ENCODE data around the gene ITIH5. TPM values are rescaled to one million over a fixed set of nuclear protein-coding genes. Genes with fewer than 3 reads are reported as not detected.

The ITIH5 gene
- total RNA-seq, 1 donor from 2014 or later, result 19.4 TPM

GRCh38 chr10:7565871-7566270 lies 100.9 kb downstream of the ITIH5 start:
- peaks cover 0 to 17% of the 10 kb centered on the region in 2 donors for H3K4me1 ChIP-seq
- no peak for DNase-seq (ENCODE audit: low spot score in 2 of 2)
- H3K36me3 ChIP-seq, result no peaks in the 10 kb centered on the region
- no peaks in the 10 kb centered on the region for H3K9me3 ChIP-seq
- no peak overlapping the region for H3K27ac ChIP-seq
- intact Hi-C loops (cut with DNase I), result no loop called here
- H3K27me3 ChIP-seq, result no peaks in the 10 kb centered on the region
- no peak for TF ChIP-seq CTCF (IDR thresholded peaks at IDR 0.05)
- no peak overlapping the region for H3K4me3 ChIP-seq

DNA sequence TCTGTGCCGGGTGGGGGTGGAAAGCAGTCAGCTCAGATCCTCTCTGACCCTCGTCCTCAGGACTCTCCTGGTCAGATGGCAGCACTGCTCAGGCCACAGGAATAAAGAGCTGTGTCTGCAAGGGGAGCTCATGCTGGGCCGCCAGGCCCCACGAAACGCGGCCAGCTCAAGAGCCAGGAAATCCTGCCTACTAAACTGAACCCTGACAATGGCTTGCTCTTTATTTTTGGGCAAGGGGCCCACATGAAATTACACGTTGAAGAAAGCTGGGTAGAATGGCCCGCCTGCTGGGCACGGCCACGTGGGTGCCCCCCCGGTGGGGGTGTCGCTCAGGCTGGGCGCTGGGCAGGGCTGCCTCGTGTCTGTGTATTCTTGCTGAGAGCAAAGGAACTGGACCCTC lies 103.0 kb downstream of the ITIH5 start:
- DNase-seq (ENCODE audit: low spot score in 2 of 2), result no peak
- Histone ChIP-seq H3K9me3 (no peaks in the 10 kb centered on the region), H3K27ac (no peak overlapping the region), H3K4me3 (no peak overlapping the region), H3K4me1 (peaks cover 0 to 27% of the 10 kb centered on the region in 2 donors), H3K27me3 (no peaks in the 10 kb centered on the region), H3K36me3 (no peaks in the 10 kb centered on the region)
- TF ChIP-seq CTCF (IDR thresholded peaks at IDR 0.05), result no peak
- intact Hi-C loops (cut with DNase I), result no loop called here

DNA sequence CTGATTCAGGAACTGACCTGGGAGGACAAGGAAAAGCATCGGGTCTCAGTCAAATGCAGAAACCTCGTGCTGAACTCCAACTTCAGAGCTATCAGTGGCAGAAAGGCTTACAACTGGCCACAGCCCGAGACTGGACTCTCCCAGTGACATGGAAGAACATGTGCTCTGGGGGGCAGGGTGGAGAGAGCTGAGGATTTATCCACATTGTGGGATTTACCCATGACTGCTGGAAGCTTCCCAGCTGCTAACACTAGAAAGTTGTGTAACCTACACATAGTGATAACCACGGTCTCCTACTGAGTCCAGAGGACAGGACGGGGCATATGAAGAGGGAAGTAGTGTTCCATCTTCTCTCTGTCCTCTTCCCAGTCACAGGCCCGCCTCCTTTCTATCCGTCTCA lies 103.4 kb downstream of the ITIH5 start:
- Histone ChIP-seq H3K4me3 (no peak overlapping the region), H3K4me1 (peaks cover 0 to 31% of the 10 kb centered on the region in 2 donors), H3K36me3 (no peaks in the 10 kb centered on the region), H3K9me3 (no peaks in the 10 kb centered on the region), H3K27ac (no peak overlapping the region), H3K27me3 (no peaks in the 10 kb centered on the region)
- intact Hi-C loops (cut with DNase I), result no loop called here
- TF ChIP-seq CTCF (IDR thresholded peaks at IDR 0.05), result no peak
- DNase-seq (ENCODE audit: low spot score in 2 of 2), result no peak

DNA sequence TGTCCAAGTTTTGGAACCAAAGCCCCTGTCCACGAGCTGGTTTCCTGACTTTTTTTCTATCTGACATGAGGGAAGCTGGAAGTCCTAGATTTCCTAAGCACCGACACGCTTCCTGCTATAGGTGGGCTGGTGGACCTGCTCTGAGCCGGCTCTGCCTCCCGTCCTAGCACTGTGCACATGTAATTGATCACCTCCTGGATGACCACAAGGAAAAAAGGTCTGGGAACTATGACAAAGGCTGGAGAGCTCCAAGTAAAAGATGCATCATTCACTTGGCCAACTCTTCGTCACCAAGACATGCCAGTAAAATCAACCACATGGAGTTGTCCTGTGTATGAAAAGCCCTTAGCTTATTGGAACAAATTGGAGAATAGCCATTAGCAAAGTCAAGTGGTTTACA lies 104.8 kb downstream of the ITIH5 start:
- H3K36me3 ChIP-seq, result no peaks in the 10 kb centered on the region
- no peaks in the 10 kb centered on the region for H3K27me3 ChIP-seq
- H3K4me3 ChIP-seq, result no peak overlapping the region
- peaks cover 0 to 37% of the 10 kb centered on the region in 2 donors for H3K4me1 ChIP-seq
- H3K9me3 ChIP-seq, result no peaks in the 10 kb centered on the region
- DNase-seq (ENCODE audit: low spot score in 2 of 2), result no peak
- intact Hi-C loops (cut with DNase I), result no loop called here
- peak overlapping the region in 1 of 2 donors; percentile 56 for H3K27ac ChIP-seq
- TF ChIP-seq CTCF (IDR thresholded peaks at IDR 0.05), result no peak

- Histone ChIP-seq H3K36me3 (no peaks in the 10 kb centered on the region), H3K9me3 (no peaks in the 10 kb centered on the region), H3K4me3 (peak overlapping the region in 1 of 2 donors; percentile 51), H3K4me1 (peaks cover 0 to 38% of the 10 kb centered on the region in 2 donors), H3K27ac (peak overlapping the region; percentile 27 to 56), H3K27me3 (no peaks in the 10 kb centered on the region)
- peak in 1 of 2 donors; percentile 79 for DNase-seq (ENCODE audit: low spot score in 2 of 2)
- intact Hi-C loops (cut with DNase I), result no loop called here
- no peak for TF ChIP-seq CTCF (IDR thresholded peaks at IDR 0.05)
Measured at GRCh38 chr10:7561216-7561893, 105.4 kb downstream of the ITIH5 start.
